GM18868 (cell line): ENCODE data around the gene POMC.
"Not testable (repeated sequence)": the region's sequence is repeated elsewhere in the genome, so short reads cannot be mapped to it uniquely, and the experiment has no call there.

Experiments used
- ATAC-seq: cut with Tn5 transposase; IDR thresholded peaks from one replicate; pipeline ENCODE4 v1.9.1; 2021; ENCODE audit warnings: mild to moderate bottlenecking, moderate library complexity; ENCODE audit not compliant: unreplicated experiment

Gene POMC

DNA sequence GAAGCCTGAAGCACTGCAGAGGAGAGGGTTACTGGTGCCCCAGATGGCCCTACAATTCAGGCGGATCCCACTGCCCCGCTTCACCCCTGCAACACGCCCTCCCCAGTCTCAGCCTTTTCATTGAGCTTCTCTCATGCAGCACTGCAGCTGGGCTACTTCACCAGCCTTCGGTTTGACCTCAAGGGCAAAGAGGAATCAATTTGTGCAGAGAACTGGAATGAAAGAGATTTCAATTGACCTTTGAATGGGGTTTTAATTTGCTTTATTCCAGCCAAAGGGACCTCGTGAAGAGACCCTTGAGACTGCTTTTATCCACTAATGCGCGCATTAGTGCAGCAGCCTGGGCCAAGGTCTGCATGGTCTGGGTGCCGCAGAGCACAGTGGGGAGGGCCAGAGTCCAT, 8.8 kb upstream of the POMC start:
- no peak for ATAC-seq

GRCh38 chr2:25176541-25177181, 8.3 kb upstream of the POMC start:
- no peak for ATAC-seq

- ATAC-seq, result no peak
These were observed 7.8 kb upstream of the POMC start for GRCh38 chr2:25176138-25176537.

DNA sequence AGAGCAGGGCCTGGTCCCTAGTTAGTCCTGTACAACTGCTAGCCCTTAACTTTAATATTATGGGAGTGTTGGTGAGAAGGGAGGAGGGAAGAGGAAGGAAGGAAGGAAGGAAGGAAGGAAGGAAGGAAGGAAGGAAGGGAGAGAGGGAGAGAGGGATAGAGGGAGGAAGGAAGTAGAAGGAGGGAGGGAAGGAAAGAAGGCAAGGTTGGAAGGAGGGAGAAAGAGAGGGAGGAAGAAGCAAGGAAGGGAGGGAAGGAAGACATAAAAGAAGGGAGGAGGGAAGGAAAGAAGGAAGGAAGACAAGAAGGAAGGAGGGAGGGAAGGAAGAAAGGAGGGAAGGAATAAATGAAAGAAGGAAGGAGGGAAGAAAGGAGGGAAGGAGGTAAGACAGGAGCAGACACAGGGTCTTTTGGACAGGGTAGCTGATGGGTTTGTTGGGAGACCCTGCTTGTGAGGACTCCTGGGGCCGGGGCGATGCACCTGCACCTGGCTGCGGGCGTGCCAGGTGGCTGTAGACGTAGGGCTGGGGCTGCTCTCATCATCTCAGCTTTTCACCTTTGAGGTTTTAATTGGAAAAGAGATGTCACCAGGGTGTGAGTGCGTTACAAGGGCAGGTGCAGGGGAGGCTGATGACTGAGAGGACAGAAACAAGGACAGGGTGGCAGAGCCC, 5.9 kb upstream of the POMC start:
- ATAC-seq, result no peak

DNA sequence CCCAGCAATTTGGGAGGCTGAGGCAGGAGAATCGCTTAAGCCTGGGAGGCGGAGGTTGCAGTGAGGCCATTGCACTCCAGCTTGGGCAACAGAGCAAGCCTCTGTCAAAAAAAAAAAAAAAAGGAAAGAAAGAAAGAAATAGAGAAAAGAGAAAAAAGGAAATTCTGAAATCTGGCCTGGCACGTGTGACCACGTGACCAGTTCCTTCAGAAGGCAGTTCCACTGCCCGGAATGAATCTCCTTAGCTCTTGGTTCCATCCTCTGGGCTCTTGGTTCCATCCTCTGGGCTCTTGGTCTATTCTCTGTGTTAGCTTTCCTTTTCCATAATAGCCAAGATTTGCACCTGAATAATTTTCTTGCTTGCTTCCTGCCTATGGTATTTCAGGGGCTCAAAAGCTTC, 5.3 kb upstream of the POMC start:
- ATAC-seq, result no peak

GRCh38 chr2:25170888-25171287, 2.5 kb upstream of the POMC start:
- ATAC-seq, result no peak

GRCh38 chr2:25169073-25169470, 692 bp upstream of the POMC start:
- no peak for ATAC-seq

- peak; percentile 82 for ATAC-seq
These were observed 2.1 kb downstream of the POMC start for GRCh38 chr2:25165992-25166875.

GRCh38 chr2:25164561-25164960, 3.8 kb downstream of the POMC start:
- no peak for ATAC-seq

GRCh38 chr2:25162061-25162460, 6.3 kb downstream of the POMC start:
- not testable (repeated sequence) for ATAC-seq

- peak; percentile 60 for ATAC-seq
These were observed 7.2 kb downstream of the POMC start for GRCh38 chr2:25161055-25161781.

- ATAC-seq, result no peak
These were observed 8.0 kb downstream of the POMC start for GRCh38 chr2:25160376-25160775.

- no peak for ATAC-seq
These were observed 8.4 kb downstream of the POMC start for GRCh38 chr2:25159949-25160348.

DNA sequence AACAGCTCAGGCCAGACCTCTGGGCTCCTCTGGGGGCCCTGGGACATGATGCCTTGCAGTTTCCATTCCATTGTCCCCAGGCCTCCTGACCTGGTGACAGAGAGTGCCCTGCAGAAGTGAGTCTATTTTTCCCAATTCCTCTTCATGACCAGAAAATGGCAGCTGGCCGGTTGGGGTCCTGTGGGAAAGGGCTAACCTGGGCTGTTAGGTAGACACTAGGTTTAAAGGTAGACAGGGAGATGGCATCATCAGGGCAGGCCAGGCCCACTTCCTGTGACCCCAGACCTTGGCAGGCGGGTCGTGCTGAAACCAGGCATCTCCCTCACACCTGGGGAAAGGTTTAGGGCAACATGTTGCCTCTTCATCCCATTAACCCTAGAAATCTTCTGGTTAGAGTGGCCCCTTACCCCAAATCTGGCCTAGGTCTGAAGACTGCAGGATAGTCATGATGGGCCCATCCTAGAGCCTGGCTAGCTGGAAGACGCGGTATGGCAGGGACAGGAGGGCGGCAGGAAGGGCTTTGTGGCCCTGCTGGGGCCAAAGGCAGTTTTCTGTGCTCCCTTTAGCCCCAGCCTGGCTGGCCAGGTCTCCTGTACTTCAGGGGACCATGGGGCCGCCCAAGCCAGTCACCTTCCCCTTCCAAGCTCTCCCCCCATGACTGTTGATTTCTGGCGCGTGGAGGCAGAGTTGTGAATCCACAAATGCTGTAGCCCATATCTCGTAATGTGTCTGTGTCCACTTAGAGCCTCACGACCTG, 10.1 kb downstream of the POMC start:
- ATAC-seq, result no peak

DNA sequence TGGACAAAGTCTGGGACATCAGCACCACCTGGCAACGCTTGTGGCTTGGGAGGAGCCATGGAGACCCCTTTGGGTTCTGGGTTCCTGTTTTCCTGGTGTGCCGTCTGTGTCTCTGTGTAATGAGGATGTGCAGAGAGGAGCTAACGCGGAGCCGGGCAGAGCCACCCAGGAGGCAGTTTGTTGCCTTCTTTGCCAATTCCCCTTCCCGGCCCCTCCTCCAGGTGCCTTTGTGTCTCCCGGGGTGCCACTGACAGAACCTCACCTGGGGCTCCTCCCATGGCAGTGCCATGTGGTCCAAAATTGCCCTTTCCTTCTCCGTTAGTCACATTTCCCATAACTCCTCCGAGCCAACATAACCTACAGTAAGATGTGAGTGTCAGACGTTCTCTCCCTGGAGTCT, 13.0 kb downstream of the POMC start:
- no peak for ATAC-seq

DNA sequence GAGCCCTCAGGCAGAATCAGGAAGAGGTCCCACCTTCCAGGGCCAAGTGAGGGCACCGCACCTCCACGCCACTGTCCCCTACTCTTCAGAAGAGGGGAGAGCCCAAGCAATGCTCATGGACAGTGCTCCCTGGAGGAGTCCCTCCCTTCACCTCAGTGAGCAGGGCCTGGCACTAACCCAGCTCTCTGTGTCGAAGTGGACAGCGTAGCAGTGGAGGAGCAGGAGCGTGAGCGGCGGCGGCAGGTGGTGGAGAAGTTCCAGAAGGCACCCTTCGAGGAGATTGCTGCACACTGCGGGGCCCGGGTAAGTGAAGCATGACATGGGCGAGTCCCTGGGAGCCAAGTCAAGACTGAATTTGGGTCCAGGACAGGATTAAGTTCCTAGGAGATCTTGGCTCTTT, 16.7 kb downstream of the POMC start:
- ATAC-seq, result no peak

DNA sequence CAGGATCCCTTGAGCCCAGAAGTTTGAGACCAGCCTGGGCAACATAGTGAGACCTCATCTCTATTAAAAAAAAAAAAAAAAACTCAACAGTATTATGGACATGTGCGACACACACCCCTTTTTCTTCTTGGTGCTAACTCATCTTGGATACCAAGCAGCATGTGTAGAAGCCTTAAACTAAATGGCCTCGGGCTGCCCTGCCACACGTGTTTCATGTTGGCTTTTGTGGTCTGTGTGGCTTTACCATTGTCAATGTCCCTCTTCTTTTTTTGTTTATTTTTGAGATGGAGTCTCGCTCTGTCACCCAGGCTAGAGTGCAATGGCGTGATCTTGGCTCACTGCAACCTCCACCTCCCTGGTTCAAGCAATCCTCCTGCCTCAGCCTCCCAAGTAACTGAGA, 17.4 kb downstream of the POMC start:
- not testable (repeated sequence) for ATAC-seq

- ATAC-seq, result no peak
These were observed 18.7 kb downstream of the POMC start for GRCh38 chr2:25149646-25150045.

DNA sequence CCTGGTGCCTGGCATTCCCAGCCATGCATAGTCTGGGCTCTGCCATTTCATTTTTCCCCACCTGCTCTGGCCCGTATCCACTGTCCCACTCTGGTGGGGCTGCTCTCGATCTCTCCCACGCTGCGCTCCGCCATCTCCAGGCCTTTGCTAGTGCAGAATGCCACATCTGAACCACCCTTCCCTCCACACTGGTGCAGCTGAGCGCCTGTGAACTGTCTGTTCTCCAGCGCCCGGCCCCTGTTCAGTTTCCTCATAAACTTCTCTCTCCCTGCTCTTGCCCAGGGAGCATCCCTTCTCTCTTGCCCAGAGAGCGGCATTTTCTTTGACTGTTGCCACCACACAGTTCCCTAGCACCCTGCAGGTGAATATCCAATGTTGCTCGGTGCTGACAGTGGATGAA, 21.5 kb downstream of the POMC start:
- ATAC-seq, result no peak

GRCh38 chr2:25145803-25146202, 22.6 kb downstream of the POMC start:
- no peak for ATAC-seq
